Transverse colon (tissue), 4 donors: Measurements from ENCODE around the gene PCBP3.

ENCODE experiments used
- POLR2AphosphoS5 ChIP-seq, 3 donors: sonication (generic); formaldehyde crosslinking; IDR thresholded peaks; one replicate each; pipeline ENCODE4 v1.6.1; 2016; ENCODE audit warnings: antibody characterized with exemption in 3 of 3
- TF ChIP-seq, protein P1 (sequence below), 5 experiments: fragments of 200-600 bp in 3 of 5; fragments of 450-650 bp in 2 of 5; sonication (generic) in 3 of 5; IDR thresholded peaks; 1 replicate in 2 of 5; 2 replicates in 3 of 5; pipeline ENCODE4 v1.5.1; 2016 to 2017; ENCODE audit warnings: antibody characterized with exemption in 5 of 5, inconsistent platforms in 3 of 5, mild to moderate bottlenecking in 2 of 5, moderate library complexity in 1 of 5

DNA sequence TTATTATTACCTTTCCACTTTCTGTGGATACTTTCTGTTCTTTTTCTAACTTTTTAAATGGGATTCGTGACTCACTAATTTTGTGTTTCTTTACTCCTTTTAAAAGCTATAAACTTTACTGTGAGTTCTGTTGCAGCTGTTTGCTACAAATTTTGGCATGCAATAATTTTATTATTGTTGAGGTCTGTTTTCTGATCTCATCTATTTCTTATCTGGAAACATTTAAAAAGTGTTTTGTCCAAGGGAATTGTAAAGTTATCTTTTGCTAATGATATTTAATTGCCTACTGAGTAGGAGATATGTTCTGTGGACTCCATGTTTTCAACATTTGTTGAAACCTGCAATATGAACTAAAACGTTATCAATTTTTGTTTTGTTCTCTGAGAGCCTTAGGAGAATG, 199.9 kb downstream of the PCBP3 start:
- no peak for TF ChIP-seq POLR2AphosphoS5 (IDR thresholded peaks at IDR 0.05)
- TF ChIP-seq, protein P1, sequence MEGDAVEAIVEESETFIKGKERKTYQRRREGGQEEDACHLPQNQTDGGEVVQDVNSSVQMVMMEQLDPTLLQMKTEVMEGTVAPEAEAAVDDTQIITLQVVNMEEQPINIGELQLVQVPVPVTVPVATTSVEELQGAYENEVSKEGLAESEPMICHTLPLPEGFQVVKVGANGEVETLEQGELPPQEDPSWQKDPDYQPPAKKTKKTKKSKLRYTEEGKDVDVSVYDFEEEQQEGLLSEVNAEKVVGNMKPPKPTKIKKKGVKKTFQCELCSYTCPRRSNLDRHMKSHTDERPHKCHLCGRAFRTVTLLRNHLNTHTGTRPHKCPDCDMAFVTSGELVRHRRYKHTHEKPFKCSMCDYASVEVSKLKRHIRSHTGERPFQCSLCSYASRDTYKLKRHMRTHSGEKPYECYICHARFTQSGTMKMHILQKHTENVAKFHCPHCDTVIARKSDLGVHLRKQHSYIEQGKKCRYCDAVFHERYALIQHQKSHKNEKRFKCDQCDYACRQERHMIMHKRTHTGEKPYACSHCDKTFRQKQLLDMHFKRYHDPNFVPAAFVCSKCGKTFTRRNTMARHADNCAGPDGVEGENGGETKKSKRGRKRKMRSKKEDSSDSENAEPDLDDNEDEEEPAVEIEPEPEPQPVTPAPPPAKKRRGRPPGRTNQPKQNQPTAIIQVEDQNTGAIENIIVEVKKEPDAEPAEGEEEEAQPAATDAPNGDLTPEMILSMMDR (IDR thresholded peaks at IDR 0.05), result no peak
